Body of pancreas (tissue), 4 donors: ENCODE results near the gene TRIP11. TPM values are rescaled to one million over a fixed set of nuclear protein-coding genes. Genes with fewer than 3 reads are reported as not detected.
A peak's percentile ranks its signal among the peaks of the same experiment; 100 is the strongest.

Source experiments
- ATAC-seq: fragments of 150-250 bp; one replicate; pipeline ENCODE4 v1.9.1; 2016
- DNase-seq, 4 donors: peaks; one replicate each; pipeline ENCODE4 v3.0.0-alpha.2; 2019
- H3K27ac ChIP-seq, 4 donors: fragments of 200-600 bp; sonication (generic); 1 replicate in 3 of 4; 2 replicates in 1 of 4; pipeline versions ENCODE4 v1.5.1 to v1.6.1; 2016 to 2019; ENCODE audit warnings: mild to moderate bottlenecking in 1 of 4, mixed read lengths in 1 of 4, moderate library complexity in 1 of 4
- H3K27me3 ChIP-seq, 2 donors: fragments of 200-600 bp; sonication (generic); one replicate each; pipeline ENCODE4 v1.6.0; 2016; ENCODE audit warnings: mild to moderate bottlenecking in 1 of 2
- H3K36me3 ChIP-seq, 2 donors: fragments of 200-600 bp; sonication (generic); replicated peaks in 1 of 2; 2 replicates each; pipeline ENCODE4 v1.5.1; 2016; ENCODE audit warnings: low read depth in 2 of 2; ENCODE audit not compliant: insufficient read depth in 1 of 2
- H3K4me1 ChIP-seq: fragments of 200-600 bp; sonication (generic); one replicate; pipeline ENCODE4 v1.6.0; 2016
- H3K4me3 ChIP-seq, 2 donors: fragments of 200-600 bp; sonication (generic); 1 replicate in 1 of 2; 2 replicates in 1 of 2; pipeline ENCODE4 v1.5.1; 2016 to 2019
- H3K9me3 ChIP-seq, 3 donors: fragments of 200-600 bp; sonication (generic); 1 replicate in 2 of 3; 2 replicates in 1 of 3; pipeline ENCODE4 v1.5.1; 2016
- CTCF ChIP-seq, 7 experiments: fragments of 450-650 bp in 4 of 7; fragments of 200-600 bp in 3 of 7; sonication (generic) in 3 of 7; IDR thresholded peaks; one replicate each; pipeline ENCODE4 v1.5.1; 2016 to 2019; ENCODE audit warnings: antibody characterized with exemption in 7 of 7
- POLR2A ChIP-seq, 3 donors: fragments of 450-650 bp; IDR thresholded peaks; one replicate each; pipeline ENCODE4 v1.6.1; 2016; ENCODE audit warnings: antibody characterized with exemption in 3 of 3, mild to moderate bottlenecking in 2 of 3
- WGBS, 2 donors: methylation state at CpG; one replicate each; pipeline ENCODE4 v1.1.5; 2017; 5-methylcytosine and 5-hydroxymethylcytosine counted together
- intact Hi-C: fragments of 100-400 bp; cut with DNase I; formaldehyde crosslinking; loops from one replicate; pipeline ENCODE4 v1.15.1; 2023
- total RNA-seq, 2 donors: library from RNA; depleted of rRNA; stranded (reverse); fragments of >200 nt; gene quantifications; one replicate each; pipeline ENCODE4 v1.1.0, GENCODE V29; 2016

TRIP11 gene
- total RNA-seq, 2 donors from 2014 or later, result 25.2 to 33.6 TPM

GRCh38 chr14:91934554-91935285, 105.1 kb downstream of the TRIP11 start:
- TF ChIP-seq CTCF (IDR thresholded peaks at IDR 0.05) (no peak), POLR2A (IDR thresholded peaks at IDR 0.05) (no peak)
- Histone ChIP-seq H3K27me3 (no peaks in the 10 kb centered on the region), H3K36me3 (no peaks in the 10 kb centered on the region), H3K4me3 (no peak overlapping the region), H3K4me1 (no peaks in the 10 kb centered on the region), H3K9me3 (no peaks in the 10 kb centered on the region), H3K27ac (peak overlapping the region in 2 of 4 donors; percentile 23 to 49)
- DNase-seq, result peak; percentile 21 to 35 (median 31)
- intact Hi-C loops, result no loop called here
- 70 to 73% methylated on average over 8 of the region's 8 CpGs for WGBS, 2 donors
- peak; percentile 50 for ATAC-seq

- WGBS, 2 donors, result 88 to 89% methylated on average over 11 of the region's 11 CpGs
- DNase-seq (no peak), ATAC-seq (no peak)
- Histone ChIP-seq H3K4me1 (no peaks in the 10 kb centered on the region), H3K36me3 (no peaks in the 10 kb centered on the region), H3K27me3 (no peaks in the 10 kb centered on the region), H3K27ac (no peak overlapping the region), H3K9me3 (no peaks in the 10 kb centered on the region), H3K4me3 (no peak overlapping the region)
- intact Hi-C loops, result no loop called here
- no peak for TF ChIP-seq CTCF (IDR thresholded peaks at IDR 0.05)
- no peak for TF ChIP-seq POLR2A (IDR thresholded peaks at IDR 0.05)
These were observed 108.3 kb downstream of the TRIP11 start for GRCh38 chr14:91931478-91932088.

DNA sequence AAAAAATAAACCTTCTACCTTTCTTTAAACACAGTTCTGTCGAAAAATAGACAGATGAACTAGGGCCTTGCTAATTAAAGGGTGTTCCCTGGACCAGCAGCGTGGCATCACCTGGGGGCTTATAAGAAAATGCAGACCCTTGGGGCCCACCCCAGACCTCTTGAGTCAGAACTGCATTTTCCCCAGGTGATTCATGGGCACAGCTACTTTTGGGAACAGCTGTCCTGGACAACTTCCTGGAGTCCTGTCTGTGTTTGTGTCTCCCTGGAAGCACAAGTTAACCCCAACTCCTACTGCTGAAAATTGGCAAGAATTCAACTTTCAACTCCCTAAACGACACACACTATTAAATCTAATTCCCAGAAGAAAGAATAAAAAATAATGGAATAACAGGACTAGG, 110.2 kb downstream of the TRIP11 start:
- H3K9me3 ChIP-seq, result no peaks in the 10 kb centered on the region
- ATAC-seq, result no peak
- intact Hi-C loops, result no loop called here
- no peak for DNase-seq
- TF ChIP-seq POLR2A (IDR thresholded peaks at IDR 0.05) (no peak), CTCF (IDR thresholded peaks at IDR 0.05) (no peak)
- H3K4me1 ChIP-seq, result no peaks in the 10 kb centered on the region
- H3K4me3 ChIP-seq, result no peak overlapping the region
- 74 to 87% methylated on average over 3 of the region's 3 CpGs for WGBS, 2 donors
- no peaks in the 10 kb centered on the region for H3K36me3 ChIP-seq
- H3K27ac ChIP-seq, result no peak overlapping the region
- H3K27me3 ChIP-seq, result no peaks in the 10 kb centered on the region

GRCh38 chr14:91927800-91928199, 112.1 kb downstream of the TRIP11 start:
- Histone ChIP-seq H3K9me3 (no peaks in the 10 kb centered on the region), H3K27ac (no peak overlapping the region), H3K27me3 (no peaks in the 10 kb centered on the region), H3K4me3 (no peak overlapping the region), H3K36me3 (no peaks in the 10 kb centered on the region), H3K4me1 (no peaks in the 10 kb centered on the region)
- no peak for DNase-seq
- intact Hi-C loops, result no loop called here
- TF ChIP-seq CTCF (IDR thresholded peaks at IDR 0.05) (no peak), POLR2A (IDR thresholded peaks at IDR 0.05) (no peak)
- 76 to 91% methylated on average over 5 of the region's 5 CpGs for WGBS, 2 donors
- no peak for ATAC-seq
